ENCODE measurements around the gene RTL5. TPM values are rescaled to one million over a fixed set of nuclear protein-coding genes. Genes with fewer than 3 reads are reported as not detected.

RTL5 gene
- total and polyA plus RNA-seq, 2 experiments from 2014 or later, result 0.31 to 0.94 TPM

DNA sequence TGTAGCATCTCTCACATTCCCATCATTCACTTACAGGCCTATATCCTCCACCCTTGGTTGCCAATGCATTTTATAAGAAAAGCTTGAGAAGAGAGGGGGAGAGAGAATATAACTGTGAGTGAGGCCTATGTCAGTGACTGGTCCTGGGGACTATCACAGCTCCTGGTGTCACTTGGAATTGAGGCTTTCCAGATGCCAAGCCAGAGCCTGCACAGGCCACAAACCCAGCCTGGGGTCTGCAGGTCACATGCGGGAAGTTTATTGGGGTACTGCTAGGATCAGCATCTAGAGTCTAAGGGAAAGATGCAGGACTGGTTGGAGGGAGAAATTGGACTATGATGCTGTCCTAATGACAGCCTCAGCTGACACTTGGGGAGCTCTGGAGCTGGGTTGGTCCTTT lies 47.6 kb downstream of the RTL5 start:
- H4K20me1 ChIP-seq (replicated peaks; ENCODE audit: insufficient read depth), result no peaks in the 10 kb centered on the region
- H3K4me3 ChIP-seq, result no peak overlapping the region
- H3K27me3 ChIP-seq (ENCODE audit: insufficient read depth), result no peaks in the 10 kb centered on the region
- H3K9me2 ChIP-seq (ENCODE audit: insufficient read depth), result no peaks in the 10 kb centered on the region
- no peak for DNase-seq (ENCODE audit: low spot score)
- H3K4me2 ChIP-seq, result no peak overlapping the region
- Mint-ChIP-seq H3K4me3 (no peak overlapping the region), H3K4me1 (peaks cover 18% of the 10 kb centered on the region), H3K36me3 (ENCODE audit: low read depth) (no peaks in the 10 kb centered on the region), H3K27ac (no peak overlapping the region), H3K27me3 (ENCODE audit: insufficient read depth, low read depth, poor library complexity) (peaks cover 3% of the 10 kb centered on the region), H3K9me3 (no peaks in the 10 kb centered on the region)
- ATAC-seq, result no peak
- no peak overlapping the region for H2AFZ ChIP-seq
- TF ChIP-seq EZH2 (IDR thresholded peaks at IDR 0.05; ENCODE audit: low read depth, unreplicated experiment) (no peak), EZH2phosphoT487 (IDR thresholded peaks at IDR 0.05; ENCODE audit: unreplicated experiment) (no peak), JUNB (IDR thresholded peaks at IDR 0.05; ENCODE audit: unreplicated experiment) (no peak), CREB1 (CRISPR knock-in tag; IDR thresholded peaks at IDR 0.05; ENCODE audit: low read depth) (no peak), STAT1 (IDR thresholded peaks at IDR 0.05; ENCODE audit: unreplicated experiment) (no peak), ZNF331 (CRISPR knock-in tag; IDR thresholded peaks at IDR 0.05; ENCODE audit: low read depth) (no peak), ZNF114 (CRISPR knock-in tag; IDR thresholded peaks at IDR 0.05) (no peak), NANOG (IDR thresholded peaks at IDR 0.05; ENCODE audit: borderline replicate concordance) (no peak), POLR2AphosphoS5 (IDR thresholded peaks at IDR 0.05; ENCODE audit: low read depth) (no peak)
- TF ChIP-seq, protein P1, sequence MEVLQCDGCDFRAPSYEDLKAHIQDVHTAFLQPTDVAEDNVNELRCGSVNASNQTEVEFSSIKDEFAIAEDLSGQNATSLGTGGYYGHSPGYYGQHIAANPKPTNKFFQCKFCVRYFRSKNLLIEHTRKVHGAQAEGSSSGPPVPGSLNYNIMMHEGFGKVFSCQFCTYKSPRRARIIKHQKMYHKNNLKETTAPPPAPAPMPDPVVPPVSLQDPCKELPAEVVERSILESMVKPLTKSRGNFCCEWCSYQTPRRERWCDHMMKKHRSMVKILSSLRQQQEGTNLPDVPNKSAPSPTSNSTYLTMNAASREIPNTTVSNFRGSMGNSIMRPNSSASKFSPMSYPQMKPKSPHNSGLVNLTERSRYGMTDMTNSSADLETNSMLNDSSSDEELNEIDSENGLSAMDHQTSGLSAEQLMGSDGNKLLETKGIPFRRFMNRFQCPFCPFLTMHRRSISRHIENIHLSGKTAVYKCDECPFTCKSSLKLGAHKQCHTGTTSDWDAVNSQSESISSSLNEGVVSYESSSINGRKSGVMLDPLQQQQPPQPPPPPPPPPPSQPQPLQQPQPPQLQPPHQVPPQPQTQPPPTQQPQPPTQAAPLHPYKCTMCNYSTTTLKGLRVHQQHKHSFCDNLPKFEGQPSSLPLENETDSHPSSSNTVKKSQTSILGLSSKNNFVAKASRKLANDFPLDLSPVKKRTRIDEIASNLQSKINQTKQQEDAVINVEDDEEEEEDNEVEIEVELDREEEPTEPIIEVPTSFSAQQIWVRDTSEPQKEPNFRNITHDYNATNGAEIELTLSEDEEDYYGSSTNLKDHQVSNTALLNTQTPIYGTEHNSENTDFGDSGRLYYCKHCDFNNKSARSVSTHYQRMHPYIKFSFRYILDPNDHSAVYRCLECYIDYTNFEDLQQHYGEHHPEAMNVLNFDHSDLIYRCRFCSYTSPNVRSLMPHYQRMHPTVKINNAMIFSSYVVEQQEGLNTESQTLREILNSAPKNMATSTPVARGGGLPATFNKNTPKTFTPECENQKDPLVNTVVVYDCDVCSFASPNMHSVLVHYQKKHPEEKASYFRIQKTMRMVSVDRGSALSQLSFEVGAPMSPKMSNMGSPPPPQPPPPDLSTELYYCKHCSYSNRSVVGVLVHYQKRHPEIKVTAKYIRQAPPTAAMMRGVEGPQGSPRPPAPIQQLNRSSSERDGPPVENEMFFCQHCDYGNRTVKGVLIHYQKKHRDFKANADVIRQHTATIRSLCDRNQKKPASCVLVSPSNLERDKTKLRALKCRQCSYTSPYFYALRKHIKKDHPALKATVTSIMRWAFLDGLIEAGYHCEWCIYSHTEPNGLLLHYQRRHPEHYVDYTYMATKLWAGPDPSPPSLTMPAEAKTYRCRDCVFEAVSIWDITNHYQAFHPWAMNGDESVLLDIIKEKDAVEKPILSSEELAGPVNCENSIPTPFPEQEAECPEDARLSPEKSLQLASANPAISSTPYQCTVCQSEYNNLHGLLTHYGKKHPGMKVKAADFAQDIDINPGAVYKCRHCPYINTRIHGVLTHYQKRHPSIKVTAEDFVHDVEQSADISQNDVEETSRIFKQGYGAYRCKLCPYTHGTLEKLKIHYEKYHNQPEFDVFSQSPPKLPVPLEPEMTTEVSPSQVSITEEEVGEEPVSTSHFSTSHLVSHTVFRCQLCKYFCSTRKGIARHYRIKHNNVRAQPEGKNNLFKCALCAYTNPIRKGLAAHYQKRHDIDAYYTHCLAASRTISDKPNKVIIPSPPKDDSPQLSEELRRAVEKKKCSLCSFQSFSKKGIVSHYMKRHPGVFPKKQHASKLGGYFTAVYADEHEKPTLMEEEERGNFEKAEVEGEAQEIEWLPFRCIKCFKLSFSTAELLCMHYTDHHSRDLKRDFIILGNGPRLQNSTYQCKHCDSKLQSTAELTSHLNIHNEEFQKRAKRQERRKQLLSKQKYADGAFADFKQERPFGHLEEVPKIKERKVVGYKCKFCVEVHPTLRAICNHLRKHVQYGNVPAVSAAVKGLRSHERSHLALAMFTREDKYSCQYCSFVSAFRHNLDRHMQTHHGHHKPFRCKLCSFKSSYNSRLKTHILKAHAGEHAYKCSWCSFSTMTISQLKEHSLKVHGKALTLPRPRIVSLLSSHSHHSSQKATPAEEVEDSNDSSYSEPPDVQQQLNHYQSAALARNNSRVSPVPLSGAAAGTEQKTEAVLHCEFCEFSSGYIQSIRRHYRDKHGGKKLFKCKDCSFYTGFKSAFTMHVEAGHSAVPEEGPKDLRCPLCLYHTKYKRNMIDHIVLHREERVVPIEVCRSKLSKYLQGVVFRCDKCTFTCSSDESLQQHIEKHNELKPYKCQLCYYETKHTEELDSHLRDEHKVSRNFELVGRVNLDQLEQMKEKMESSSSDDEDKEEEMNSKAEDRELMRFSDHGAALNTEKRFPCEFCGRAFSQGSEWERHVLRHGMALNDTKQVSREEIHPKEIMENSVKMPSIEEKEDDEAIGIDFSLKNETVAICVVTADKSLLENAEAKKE (CRISPR knock-in tag; IDR thresholded peaks at IDR 0.05), result no peak
- TF ChIP-seq, protein P2, sequence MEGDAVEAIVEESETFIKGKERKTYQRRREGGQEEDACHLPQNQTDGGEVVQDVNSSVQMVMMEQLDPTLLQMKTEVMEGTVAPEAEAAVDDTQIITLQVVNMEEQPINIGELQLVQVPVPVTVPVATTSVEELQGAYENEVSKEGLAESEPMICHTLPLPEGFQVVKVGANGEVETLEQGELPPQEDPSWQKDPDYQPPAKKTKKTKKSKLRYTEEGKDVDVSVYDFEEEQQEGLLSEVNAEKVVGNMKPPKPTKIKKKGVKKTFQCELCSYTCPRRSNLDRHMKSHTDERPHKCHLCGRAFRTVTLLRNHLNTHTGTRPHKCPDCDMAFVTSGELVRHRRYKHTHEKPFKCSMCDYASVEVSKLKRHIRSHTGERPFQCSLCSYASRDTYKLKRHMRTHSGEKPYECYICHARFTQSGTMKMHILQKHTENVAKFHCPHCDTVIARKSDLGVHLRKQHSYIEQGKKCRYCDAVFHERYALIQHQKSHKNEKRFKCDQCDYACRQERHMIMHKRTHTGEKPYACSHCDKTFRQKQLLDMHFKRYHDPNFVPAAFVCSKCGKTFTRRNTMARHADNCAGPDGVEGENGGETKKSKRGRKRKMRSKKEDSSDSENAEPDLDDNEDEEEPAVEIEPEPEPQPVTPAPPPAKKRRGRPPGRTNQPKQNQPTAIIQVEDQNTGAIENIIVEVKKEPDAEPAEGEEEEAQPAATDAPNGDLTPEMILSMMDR (conservative IDR thresholded peaks at IDR 0.05; ENCODE audit: low read depth in 2 of 2), result no peak
- TF ChIP-seq, protein P3, sequence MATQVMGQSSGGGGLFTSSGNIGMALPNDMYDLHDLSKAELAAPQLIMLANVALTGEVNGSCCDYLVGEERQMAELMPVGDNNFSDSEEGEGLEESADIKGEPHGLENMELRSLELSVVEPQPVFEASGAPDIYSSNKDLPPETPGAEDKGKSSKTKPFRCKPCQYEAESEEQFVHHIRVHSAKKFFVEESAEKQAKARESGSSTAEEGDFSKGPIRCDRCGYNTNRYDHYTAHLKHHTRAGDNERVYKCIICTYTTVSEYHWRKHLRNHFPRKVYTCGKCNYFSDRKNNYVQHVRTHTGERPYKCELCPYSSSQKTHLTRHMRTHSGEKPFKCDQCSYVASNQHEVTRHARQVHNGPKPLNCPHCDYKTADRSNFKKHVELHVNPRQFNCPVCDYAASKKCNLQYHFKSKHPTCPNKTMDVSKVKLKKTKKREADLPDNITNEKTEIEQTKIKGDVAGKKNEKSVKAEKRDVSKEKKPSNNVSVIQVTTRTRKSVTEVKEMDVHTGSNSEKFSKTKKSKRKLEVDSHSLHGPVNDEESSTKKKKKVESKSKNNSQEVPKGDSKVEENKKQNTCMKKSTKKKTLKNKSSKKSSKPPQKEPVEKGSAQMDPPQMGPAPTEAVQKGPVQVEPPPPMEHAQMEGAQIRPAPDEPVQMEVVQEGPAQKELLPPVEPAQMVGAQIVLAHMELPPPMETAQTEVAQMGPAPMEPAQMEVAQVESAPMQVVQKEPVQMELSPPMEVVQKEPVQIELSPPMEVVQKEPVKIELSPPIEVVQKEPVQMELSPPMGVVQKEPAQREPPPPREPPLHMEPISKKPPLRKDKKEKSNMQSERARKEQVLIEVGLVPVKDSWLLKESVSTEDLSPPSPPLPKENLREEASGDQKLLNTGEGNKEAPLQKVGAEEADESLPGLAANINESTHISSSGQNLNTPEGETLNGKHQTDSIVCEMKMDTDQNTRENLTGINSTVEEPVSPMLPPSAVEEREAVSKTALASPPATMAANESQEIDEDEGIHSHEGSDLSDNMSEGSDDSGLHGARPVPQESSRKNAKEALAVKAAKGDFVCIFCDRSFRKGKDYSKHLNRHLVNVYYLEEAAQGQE (IDR thresholded peaks at IDR 0.05; ENCODE audit: unreplicated experiment), result no peak
- TF ChIP-seq, protein P4, sequence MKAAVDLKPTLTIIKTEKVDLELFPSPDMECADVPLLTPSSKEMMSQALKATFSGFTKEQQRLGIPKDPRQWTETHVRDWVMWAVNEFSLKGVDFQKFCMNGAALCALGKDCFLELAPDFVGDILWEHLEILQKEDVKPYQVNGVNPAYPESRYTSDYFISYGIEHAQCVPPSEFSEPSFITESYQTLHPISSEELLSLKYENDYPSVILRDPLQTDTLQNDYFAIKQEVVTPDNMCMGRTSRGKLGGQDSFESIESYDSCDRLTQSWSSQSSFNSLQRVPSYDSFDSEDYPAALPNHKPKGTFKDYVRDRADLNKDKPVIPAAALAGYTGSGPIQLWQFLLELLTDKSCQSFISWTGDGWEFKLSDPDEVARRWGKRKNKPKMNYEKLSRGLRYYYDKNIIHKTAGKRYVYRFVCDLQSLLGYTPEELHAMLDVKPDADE (IDR thresholded peaks at IDR 0.05), result no peak
- H3F3A ChIP-seq (replicated peaks; ENCODE audit: low read depth), result no peaks in the 10 kb centered on the region
- H3K4me1 ChIP-seq (ENCODE audit: insufficient read depth), result no peaks in the 10 kb centered on the region
- no peaks in the 10 kb centered on the region for H3K36me3 ChIP-seq (ENCODE audit: insufficient read depth)
- no peaks in the 10 kb centered on the region for H3K79me2 ChIP-seq (replicated peaks; ENCODE audit: insufficient read depth)
- H3K27ac ChIP-seq (ENCODE audit: low read depth), result no peak overlapping the region

Measured in GM23338 (cell line).